ENCODE measurements around the gene PTGES3L.

DNA sequence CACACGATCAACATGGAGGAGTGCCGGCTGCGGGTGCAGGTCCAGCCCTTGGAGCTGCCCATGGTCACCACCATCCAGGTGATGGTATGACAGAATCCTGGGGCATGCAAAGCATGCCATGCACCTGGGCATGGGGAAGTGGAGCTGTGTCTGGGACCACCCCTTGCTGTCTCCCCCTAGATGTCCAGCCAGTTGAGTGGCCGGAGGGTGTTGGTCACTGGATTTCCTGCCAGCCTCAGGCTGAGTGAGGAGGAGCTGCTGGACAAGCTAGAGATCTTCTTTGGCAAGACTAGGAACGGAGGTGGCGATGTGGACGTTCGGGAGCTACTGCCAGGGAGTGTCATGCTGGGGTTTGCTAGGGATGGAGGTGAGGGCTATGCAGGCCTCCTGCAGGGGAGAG, 33.4 kb upstream of the PTGES3L start:
- TF ChIP-seq EP300 (IDR thresholded peaks at IDR 0.05; ENCODE audit: borderline replicate concordance) (no peak), YY1 (IDR thresholded peaks at IDR 0.05; ENCODE audit: low read depth) (no peak), TAF1 (IDR thresholded peaks at IDR 0.05; ENCODE audit: low read depth) (no peak), NFIC (IDR thresholded peaks at IDR 0.05) (no peak), TCF12 (IDR thresholded peaks at IDR 0.05; ENCODE audit: low read depth) (no peak), RAD21 (IDR thresholded peaks at IDR 0.05; ENCODE audit: low read depth) (no peak), FOXM1 (IDR thresholded peaks at IDR 0.05; ENCODE audit: borderline replicate concordance, low read depth) (no peak)
- TF ChIP-seq, protein P1, sequence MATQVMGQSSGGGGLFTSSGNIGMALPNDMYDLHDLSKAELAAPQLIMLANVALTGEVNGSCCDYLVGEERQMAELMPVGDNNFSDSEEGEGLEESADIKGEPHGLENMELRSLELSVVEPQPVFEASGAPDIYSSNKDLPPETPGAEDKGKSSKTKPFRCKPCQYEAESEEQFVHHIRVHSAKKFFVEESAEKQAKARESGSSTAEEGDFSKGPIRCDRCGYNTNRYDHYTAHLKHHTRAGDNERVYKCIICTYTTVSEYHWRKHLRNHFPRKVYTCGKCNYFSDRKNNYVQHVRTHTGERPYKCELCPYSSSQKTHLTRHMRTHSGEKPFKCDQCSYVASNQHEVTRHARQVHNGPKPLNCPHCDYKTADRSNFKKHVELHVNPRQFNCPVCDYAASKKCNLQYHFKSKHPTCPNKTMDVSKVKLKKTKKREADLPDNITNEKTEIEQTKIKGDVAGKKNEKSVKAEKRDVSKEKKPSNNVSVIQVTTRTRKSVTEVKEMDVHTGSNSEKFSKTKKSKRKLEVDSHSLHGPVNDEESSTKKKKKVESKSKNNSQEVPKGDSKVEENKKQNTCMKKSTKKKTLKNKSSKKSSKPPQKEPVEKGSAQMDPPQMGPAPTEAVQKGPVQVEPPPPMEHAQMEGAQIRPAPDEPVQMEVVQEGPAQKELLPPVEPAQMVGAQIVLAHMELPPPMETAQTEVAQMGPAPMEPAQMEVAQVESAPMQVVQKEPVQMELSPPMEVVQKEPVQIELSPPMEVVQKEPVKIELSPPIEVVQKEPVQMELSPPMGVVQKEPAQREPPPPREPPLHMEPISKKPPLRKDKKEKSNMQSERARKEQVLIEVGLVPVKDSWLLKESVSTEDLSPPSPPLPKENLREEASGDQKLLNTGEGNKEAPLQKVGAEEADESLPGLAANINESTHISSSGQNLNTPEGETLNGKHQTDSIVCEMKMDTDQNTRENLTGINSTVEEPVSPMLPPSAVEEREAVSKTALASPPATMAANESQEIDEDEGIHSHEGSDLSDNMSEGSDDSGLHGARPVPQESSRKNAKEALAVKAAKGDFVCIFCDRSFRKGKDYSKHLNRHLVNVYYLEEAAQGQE (IDR thresholded peaks at IDR 0.05; ENCODE audit: low read depth), result no peak
- TF ChIP-seq, protein P2, sequence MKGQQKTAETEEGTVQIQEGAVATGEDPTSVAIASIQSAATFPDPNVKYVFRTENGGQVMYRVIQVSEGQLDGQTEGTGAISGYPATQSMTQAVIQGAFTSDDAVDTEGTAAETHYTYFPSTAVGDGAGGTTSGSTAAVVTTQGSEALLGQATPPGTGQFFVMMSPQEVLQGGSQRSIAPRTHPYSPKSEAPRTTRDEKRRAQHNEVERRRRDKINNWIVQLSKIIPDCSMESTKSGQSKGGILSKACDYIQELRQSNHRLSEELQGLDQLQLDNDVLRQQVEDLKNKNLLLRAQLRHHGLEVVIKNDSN (IDR thresholded peaks at IDR 0.05), result no peak
- TF ChIP-seq, protein P3, sequence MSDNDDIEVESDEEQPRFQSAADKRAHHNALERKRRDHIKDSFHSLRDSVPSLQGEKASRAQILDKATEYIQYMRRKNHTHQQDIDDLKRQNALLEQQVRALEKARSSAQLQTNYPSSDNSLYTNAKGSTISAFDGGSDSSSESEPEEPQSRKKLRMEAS (IDR thresholded peaks at IDR 0.05), result no peak

Data from Ishikawa (cell line).